Kidney capillary endothelial cell (primary cell): Measurements from ENCODE around the gene INSYN1.

ENCODE experiments used
- DNase-seq: peaks from one replicate; pipeline ENCODE4 v3.0.0-alpha.2; 2018; ENCODE audit warnings: low spot score

INSYN1 gene

GRCh38 chr15:73685981-73686380 lies 67.2 kb downstream of the INSYN1 start:
- no peak for DNase-seq
